GM13976 (cell line): ENCODE measurements around the gene TECRL.

Experiments used
- DNase-seq: peaks from one replicate; pipeline ENCODE4 v3.0.0; 2012; ENCODE audit warnings: low spot score
- CTCF ChIP-seq: IDR thresholded peaks from 2 replicates; pipeline ENCODE4 v1.5.1; 2012; ENCODE audit warnings: borderline replicate concordance, mild to moderate bottlenecking; ENCODE audit not compliant: insufficient read depth; ENCODE audit errors: extremely low read depth, missing control alignments, control extremely low read depth
- in situ Hi-C: fragments of 300-500 bp; cut with MboI; formaldehyde crosslinking; loops from one replicate; pipeline ENCODE4 v1.12.0; 2022; ENCODE audit warnings: low sequenced_read_pairs, mixed read lengths, inconsistent platforms; ENCODE audit not compliant: unreplicated experiment

Gene TECRL

GRCh38 chr4:64409300-64409699, at the start of gene TECRL:
TECRL (minus strand) TSS chr4:64409450; CDS start chr4:64409351, 99 bp downstream.
- TF ChIP-seq CTCF, result no peak
- in situ Hi-C loops, result no loop called here

GRCh38 chr4:64432674-64433073, 23.4 kb upstream of the TECRL start:
- TF ChIP-seq CTCF, result no peak
- no peak for DNase-seq
- in situ Hi-C loops, result no loop called here

More at GRCh38 chr4:64409300-64409699, at the start of gene TECRL:
- DNase-seq, result no peak

DNA sequence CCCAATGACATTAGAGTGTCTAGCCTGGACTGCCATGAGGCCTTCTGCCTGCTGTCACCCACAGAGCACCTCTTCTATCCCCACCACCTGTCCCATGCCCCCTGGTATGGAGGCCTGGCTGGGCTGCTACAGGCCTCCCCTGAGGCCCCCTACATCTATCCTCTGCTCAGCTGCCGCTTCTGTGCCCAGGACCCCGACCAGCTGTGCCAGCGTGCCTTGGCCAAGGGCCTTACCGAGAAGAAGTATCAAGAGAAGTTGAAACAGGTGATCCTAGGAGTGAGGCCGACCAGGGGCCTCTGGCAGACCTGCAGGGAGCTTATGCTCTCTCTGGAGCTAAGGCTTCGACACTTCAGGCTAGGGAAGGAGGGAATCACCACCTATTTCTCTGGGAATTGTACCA, 21.7 kb upstream of the TECRL start:
- TF ChIP-seq CTCF, result no peak
- DNase-seq, result no peak
- in situ Hi-C loops, result no loop called here

GRCh38 chr4:64417974-64418373, 8.7 kb upstream of the TECRL start:
- in situ Hi-C loops, result no loop called here
- no peak for DNase-seq
- TF ChIP-seq CTCF, result no peak

DNA sequence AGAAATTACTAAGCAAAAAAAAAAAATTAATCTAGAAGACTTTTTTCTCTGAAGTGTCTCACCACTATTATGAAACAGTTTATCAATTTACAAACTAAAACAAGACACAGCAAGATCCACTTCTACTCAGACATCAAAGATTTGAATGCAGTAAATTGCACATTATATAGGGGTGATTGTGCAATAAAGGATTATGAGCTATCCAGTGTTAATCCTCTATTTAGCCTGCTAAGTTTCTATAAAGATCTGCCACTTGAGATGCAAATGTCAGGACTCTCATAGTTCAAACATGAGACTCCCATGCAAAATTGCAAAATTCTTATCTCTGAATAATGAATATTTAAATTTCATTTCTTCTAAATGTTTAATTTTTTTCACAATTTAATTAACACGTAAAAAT, 2.2 kb downstream of the TECRL start:
- in situ Hi-C loops, result no loop called here
- DNase-seq, result no peak
- TF ChIP-seq CTCF, result no peak

GRCh38 chr4:64405761-64406160, 3.5 kb downstream of the TECRL start:
- TF ChIP-seq CTCF, result no peak
- no peak for DNase-seq
- in situ Hi-C loops, result no loop called here

GRCh38 chr4:64402684-64403083, 6.6 kb downstream of the TECRL start:
- no peak for TF ChIP-seq CTCF
- DNase-seq, result no peak
- in situ Hi-C loops, result no loop called here
